ENCODE results near the gene LRRC8C. TPM values are rescaled to one million over a fixed set of nuclear protein-coding genes. Genes with fewer than 3 reads are reported as not detected.

Gene LRRC8C
- total and polyA plus RNA-seq, 2 of the 8 experiments (the other 6 are each of a cell fraction or from before 2014, with no cell fraction given) = 1.1 to 2.1 TPM

DNA sequence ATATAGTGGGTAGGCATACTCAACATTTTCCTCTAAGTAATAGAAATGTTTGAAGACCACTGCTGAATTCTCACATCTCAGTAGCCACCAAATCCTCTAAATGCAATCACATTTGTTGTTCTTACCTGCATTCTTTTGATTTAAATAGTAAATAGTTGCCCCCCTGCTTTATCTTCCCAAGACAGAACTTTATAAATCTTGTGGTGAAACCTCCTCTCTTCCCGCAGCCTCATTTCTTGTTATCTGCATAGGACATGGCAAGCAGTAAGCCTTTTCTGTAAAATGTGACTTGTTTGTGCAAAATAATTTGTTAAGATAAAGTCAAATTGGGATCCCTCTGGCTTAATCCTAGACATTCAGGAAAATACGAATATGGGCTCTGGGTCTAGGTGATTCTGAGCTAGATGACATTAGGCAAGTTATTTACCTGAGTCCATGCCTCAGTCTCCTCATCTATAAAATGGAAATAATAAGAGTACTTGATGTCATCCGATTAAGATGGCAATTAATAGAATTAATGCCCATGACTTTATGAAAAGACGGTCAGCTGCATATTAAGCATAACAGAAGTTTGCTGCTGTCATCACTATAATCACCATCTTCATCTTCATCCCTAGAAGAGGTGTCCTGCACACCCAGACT lies 77.7 kb downstream of the LRRC8C start:
- no peak overlapping the region for H3K4me3 ChIP-seq (ENCODE audit: extremely low read depth in 1 of 4, insufficient read depth in 2 of 4, low read depth in 3 of 4, low read length in 4 of 4)
- H2BK5ac ChIP-seq (ENCODE audit: low read depth, low read length) = no peak overlapping the region
- H3K23ac ChIP-seq (ENCODE audit: insufficient read length) = no peak overlapping the region
- H3K56ac ChIP-seq (replicated peaks; ENCODE audit: insufficient read length, low read depth, low read length) = no peak overlapping the region
- no peaks in the 10 kb centered on the region for H3K23me2 ChIP-seq (ENCODE audit: low read depth, low read length)
- H2BK20ac ChIP-seq (ENCODE audit: low read length) = no peak overlapping the region
- ChIA-PET POLR2A (ENCODE audit: partially characterized antibody) (no interaction called here), CTCF (ENCODE audit: partially characterized antibody) (interaction anchor here (0.6 to 3.2 kb wide), 2 partner anchors 53 to 242 kb away, joined by 3 to 11 read pairs; no protein-coding TSS in a partner anchor)
- no peak overlapping the region for H4K8ac ChIP-seq (ENCODE audit: extremely low read depth, insufficient read depth, low read length)
- peaks cover 0 to 6% (median 0%) of the 10 kb centered on the region in 4 experiments; a peak in 2 of 7 replicates for H3K4me1 ChIP-seq (replicated peaks in 1 of 4; ENCODE audit: control insufficient read depth in 3 of 4, insufficient read depth in 4 of 4, low read length in 3 of 4)
- H3K79me2 ChIP-seq (ENCODE audit: control insufficient read depth in 1 of 2, insufficient read depth in 2 of 2, low read length in 2 of 2) = no peaks in the 10 kb centered on the region
- H3K9ac ChIP-seq (replicated peaks in 1 of 4; ENCODE audit: extremely low read depth in 1 of 4, low read depth in 3 of 4, low read length in 3 of 4) = no peak overlapping the region
- H3K18ac ChIP-seq (ENCODE audit: extremely low read depth, low read length) = no peak overlapping the region
- FAIRE-seq = no peak
- H3K36me3 ChIP-seq (ENCODE audit: control insufficient read depth in 2 of 4, insufficient read depth in 4 of 4, low read length in 3 of 4) = no peaks in the 10 kb centered on the region
- H2AK5ac ChIP-seq (ENCODE audit: low read depth, low read length) = no peak overlapping the region
- no peaks in the 10 kb centered on the region for H3K27me3 ChIP-seq (replicated peaks in 1 of 4; ENCODE audit: control insufficient read depth in 3 of 4, extremely low read depth in 1 of 4, insufficient read depth in 3 of 4, low read length in 3 of 4)
- DNase-seq (ENCODE audit: low read depth in 1 of 2, low spot score in 2 of 2) = no peak
- TF ChIP-seq SRF (IDR thresholded peaks at IDR 0.05; ENCODE audit: low read depth, low read length) (no peak), MAFK (IDR thresholded peaks at IDR 0.05; ENCODE audit: low read depth, low read length) (no peak), EZH2 (IDR thresholded peaks at IDR 0.05; ENCODE audit: low read depth, low read length, severe bottlenecking) (no peak), CBX5 (IDR thresholded peaks at IDR 0.05; ENCODE audit: low read depth, low read length) (no peak), NANOG (IDR thresholded peaks at IDR 0.05; ENCODE audit: insufficient read depth, low read depth, low read length, poor library complexity, severe bottlenecking) (no peak)
- H3K9me3 ChIP-seq (ENCODE audit: insufficient read depth in 2 of 2, low read depth in 1 of 2, low read length in 1 of 2) = no peaks in the 10 kb centered on the region
- H2AFZ ChIP-seq (ENCODE audit: low read length) = no peak overlapping the region
- H4K20me1 ChIP-seq (replicated peaks in 1 of 2; ENCODE audit: control insufficient read depth in 1 of 2, insufficient read depth in 2 of 2, low read length in 2 of 2) = no peaks in the 10 kb centered on the region
- no peak overlapping the region for H2BK120ac ChIP-seq (replicated peaks; ENCODE audit: low read depth, low read length)
- no peak overlapping the region for H4K5ac ChIP-seq (ENCODE audit: insufficient read length, low read depth, low read length)
- H3K4ac ChIP-seq (replicated peaks; ENCODE audit: insufficient read length, low read depth, low read length) = no peak overlapping the region
- no peak overlapping the region for H2BK12ac ChIP-seq (ENCODE audit: low read depth, low read length)
- H3K79me1 ChIP-seq (ENCODE audit: low read depth, low read length) = no peaks in the 10 kb centered on the region
- no peak overlapping the region for H4K91ac ChIP-seq (replicated peaks; ENCODE audit: insufficient read length, low read length)
- H3K27ac ChIP-seq (ENCODE audit: low read depth, low read length) = no peak overlapping the region
- WGBS, 2 experiments (ENCODE audit: extremely low coverage in 1 of 2, insufficient coverage in 1 of 2, insufficient read length in 1 of 2, insufficient replicate concordance in 2 of 2, low coverage in 1 of 2, low lambda C conversion rate in 2 of 2, missing lambda C conversion rate in 1 of 2) = 88% methylated on average over 4 of the region's 4 CpGs; no CpG with 5 or more reads in 1 of the 2 experiments
- no peak overlapping the region for H3K14ac ChIP-seq (ENCODE audit: insufficient read length)
- H2BK15ac ChIP-seq (ENCODE audit: low read length) = no peak overlapping the region
- H3K4me2 ChIP-seq (ENCODE audit: insufficient read depth in 1 of 2, low read depth in 2 of 2, low read length in 2 of 2) = no peak overlapping the region

All from H1 (cell line).